Neural crest cell (in vitro differentiated cells): ENCODE results near the gene ZNF524. TPM values are rescaled to one million over a fixed set of nuclear protein-coding genes. Genes with fewer than 3 reads are reported as not detected.

Experiments
- DNase-seq: peaks from one replicate; pipeline ENCODE4 v3.0.0; 2021; ENCODE audit warnings: low read depth, mixed read lengths, low spot score
- H3K27ac Mint-ChIP-seq: one replicate; pipeline ENCODE4 v1.8.0; 2021; ENCODE audit warnings: mild to moderate bottlenecking, mixed read lengths; ENCODE audit not compliant: unreplicated experiment
- H3K27me3 Mint-ChIP-seq: 2 replicates; pipeline ENCODE4 v1.8.0; 2021; ENCODE audit warnings: low read depth, mild to moderate bottlenecking, mixed read lengths
- H3K36me3 Mint-ChIP-seq: 2 replicates; pipeline ENCODE4 v1.8.0; 2021; ENCODE audit warnings: low read depth, mild to moderate bottlenecking, mixed read lengths
- H3K4me1 Mint-ChIP-seq: 2 replicates; pipeline ENCODE4 v1.8.0; 2021; ENCODE audit warnings: mixed read lengths
- H3K4me3 Mint-ChIP-seq: one replicate; pipeline ENCODE4 v1.8.0; 2021; ENCODE audit warnings: mild to moderate bottlenecking, mixed read lengths
- H3K9me3 Mint-ChIP-seq: 2 replicates; pipeline ENCODE4 v1.8.0; 2021; ENCODE audit warnings: mixed read lengths
- CTCF ChIP-seq: fragments of 200-600 bp; sonication (generic); conservative IDR thresholded peaks from 2 replicates; pipeline ENCODE4 v1.5.0; 2021; ENCODE audit warnings: antibody characterized with exemption, mild to moderate bottlenecking
- total RNA-seq: library from RNA; stranded (reverse); gene quantifications from 2 replicates; pipeline ENCODE4 v1.2.1, GENCODE V29; 2021

The ZNF524 gene
- total RNA-seq, 1 donor from 2014 or later, result 6.1 TPM

- TF ChIP-seq CTCF, result no peak
- H3K27ac Mint-ChIP-seq, result peak overlapping the region; percentile 44
- H3K4me3 Mint-ChIP-seq, result no peak overlapping the region
- H3K9me3 Mint-ChIP-seq, result no peaks in the 10 kb centered on the region
- DNase-seq, result no peak
- no peaks in the 10 kb centered on the region for H3K36me3 Mint-ChIP-seq
- H3K27me3 Mint-ChIP-seq, result peaks cover 34% of the 10 kb centered on the region
- peaks cover 29% of the 10 kb centered on the region for H3K4me1 Mint-ChIP-seq
These were observed 45.8 kb upstream of the ZNF524 start for GRCh38 chr19:55554302-55554701.

GRCh38 chr19:55554741-55555152, 45.3 kb upstream of the ZNF524 start:
- Mint-ChIP-seq H3K27me3 (peaks cover 30% of the 10 kb centered on the region), H3K36me3 (no peaks in the 10 kb centered on the region), H3K27ac (peak overlapping the region; percentile 44), H3K4me1 (peaks cover 25% of the 10 kb centered on the region), H3K9me3 (no peaks in the 10 kb centered on the region), H3K4me3 (no peak overlapping the region)
- no peak for DNase-seq
- no peak for TF ChIP-seq CTCF

- peaks cover 4% of the 10 kb centered on the region for H3K4me1 Mint-ChIP-seq
- DNase-seq, result no peak
- H3K9me3 Mint-ChIP-seq, result no peaks in the 10 kb centered on the region
- H3K27ac Mint-ChIP-seq, result no peak overlapping the region
- peaks cover under 1% of the 10 kb centered on the region for H3K27me3 Mint-ChIP-seq
- no peak for TF ChIP-seq CTCF
- H3K36me3 Mint-ChIP-seq, result no peaks in the 10 kb centered on the region
- H3K4me3 Mint-ChIP-seq, result no peak overlapping the region
These were observed 40.4 kb upstream of the ZNF524 start for GRCh38 chr19:55559684-55560083.

- Mint-ChIP-seq H3K27me3 (peaks cover 6% of the 10 kb centered on the region), H3K4me1 (no peaks in the 10 kb centered on the region), H3K9me3 (no peaks in the 10 kb centered on the region), H3K36me3 (no peaks in the 10 kb centered on the region), H3K27ac (no peak overlapping the region), H3K4me3 (no peak overlapping the region)
- DNase-seq, result no peak
- no peak for TF ChIP-seq CTCF
These were observed 36.8 kb upstream of the ZNF524 start for GRCh38 chr19:55563261-55563690.

- Mint-ChIP-seq H3K4me3 (no peak overlapping the region), H3K36me3 (no peaks in the 10 kb centered on the region), H3K27ac (no peak overlapping the region), H3K9me3 (no peaks in the 10 kb centered on the region), H3K4me1 (no peaks in the 10 kb centered on the region), H3K27me3 (peaks cover 6% of the 10 kb centered on the region)
- no peak for TF ChIP-seq CTCF
- DNase-seq, result no peak
These were observed 33.3 kb upstream of the ZNF524 start for GRCh38 chr19:55566823-55567222.
